GM21526 (cell line): ENCODE data around the gene MBD3.
"Not testable (repeated sequence)": the region's sequence is repeated elsewhere in the genome, so short reads cannot be mapped to it uniquely, and the experiment has no call there.

Source experiments
- ATAC-seq: cut with Tn5 transposase; IDR thresholded peaks from one replicate; pipeline ENCODE4 v1.9.1; 2021; ENCODE audit warnings: moderate library complexity; ENCODE audit not compliant: unreplicated experiment, low FRiP score

Gene MBD3

GRCh38 chr19:1551068-1552040 lies 41.3 kb downstream of the MBD3 start:
- ATAC-seq, result no peak

GRCh38 chr19:1549332-1549945 lies 43.2 kb downstream of the MBD3 start:
- ATAC-seq, result no peak

- ATAC-seq, result no peak
Observed at GRCh38 chr19:1540365-1540925, 52.2 kb downstream of the MBD3 start.

GRCh38 chr19:1539749-1540148 lies 52.9 kb downstream of the MBD3 start:
- ATAC-seq, result not testable (repeated sequence)

- no peak for ATAC-seq
Observed at GRCh38 chr19:1538978-1539377, 53.7 kb downstream of the MBD3 start.

GRCh38 chr19:1535699-1536098 lies 57.0 kb downstream of the MBD3 start:
- ATAC-seq, result not testable (repeated sequence)

GRCh38 chr19:1534972-1535371 lies 57.7 kb downstream of the MBD3 start:
- ATAC-seq, result no peak

GRCh38 chr19:1533510-1534150 lies 59.0 kb downstream of the MBD3 start:
- no peak for ATAC-seq

GRCh38 chr19:1532003-1532402 lies 60.7 kb downstream of the MBD3 start:
- no peak for ATAC-seq

- no peak for ATAC-seq
Observed at GRCh38 chr19:1531587-1531986, 61.1 kb downstream of the MBD3 start.

GRCh38 chr19:1530856-1531255 lies 61.8 kb downstream of the MBD3 start:
- not testable (repeated sequence) for ATAC-seq

GRCh38 chr19:1529430-1529816 lies 63.2 kb downstream of the MBD3 start:
- ATAC-seq, result no peak

GRCh38 chr19:1528596-1529429 lies 63.9 kb downstream of the MBD3 start:
- ATAC-seq, result no peak

- ATAC-seq, result no peak
Observed at GRCh38 chr19:1527650-1528309, 64.9 kb downstream of the MBD3 start.

GRCh38 chr19:1526979-1527649 lies 65.6 kb downstream of the MBD3 start:
- no peak for ATAC-seq

- ATAC-seq, result no peak
Observed at GRCh38 chr19:1526066-1526778, 66.4 kb downstream of the MBD3 start.

GRCh38 chr19:1525343-1525742 lies 67.3 kb downstream of the MBD3 start:
- ATAC-seq, result no peak

GRCh38 chr19:1524972-1525325 lies 67.7 kb downstream of the MBD3 start:
- ATAC-seq, result no peak
